Stomach (tissue), 4 donors: ENCODE data around the gene PPP1R3E.

Experiments
- POLR2A ChIP-seq, 4 donors: fragments of 450-650 bp; IDR thresholded peaks; one replicate each; pipeline ENCODE4 v1.6.1; 2016; ENCODE audit warnings: antibody characterized with exemption in 4 of 4, control low read depth in 2 of 4, mild to moderate bottlenecking in 1 of 4, moderate library complexity in 1 of 4
- TF ChIP-seq, protein P1 (sequence below), 7 experiments: fragments of 450-650 bp in 4 of 7; fragments of 200-600 bp in 3 of 7; sonication (generic) in 3 of 7; IDR thresholded peaks; one replicate each; pipeline ENCODE4 v1.5.1; 2016 to 2019; ENCODE audit warnings: antibody characterized with exemption in 7 of 7, control low read depth in 2 of 7, mild to moderate bottlenecking in 1 of 7

DNA sequence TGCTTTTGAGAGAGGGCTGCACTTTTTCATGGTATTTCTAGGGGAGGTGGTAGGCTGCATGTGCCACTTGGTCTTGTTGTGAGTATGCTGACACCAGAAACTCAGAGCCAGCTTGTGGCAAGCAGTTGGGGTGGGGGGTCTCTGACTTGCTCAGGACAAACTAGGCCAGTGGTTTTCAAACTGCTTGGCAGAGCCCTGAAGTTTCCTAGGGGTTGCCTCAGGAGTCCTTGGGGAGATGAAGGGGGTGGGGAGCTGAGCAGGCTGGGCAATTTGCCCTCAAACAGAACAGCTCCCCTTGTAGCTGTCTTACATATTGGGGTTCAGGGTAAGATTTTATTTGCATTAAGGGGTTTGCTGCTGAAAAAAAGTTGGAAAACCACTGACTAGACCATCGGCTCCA lies 7.9 kb upstream of the PPP1R3E start:
- TF ChIP-seq, protein P1, sequence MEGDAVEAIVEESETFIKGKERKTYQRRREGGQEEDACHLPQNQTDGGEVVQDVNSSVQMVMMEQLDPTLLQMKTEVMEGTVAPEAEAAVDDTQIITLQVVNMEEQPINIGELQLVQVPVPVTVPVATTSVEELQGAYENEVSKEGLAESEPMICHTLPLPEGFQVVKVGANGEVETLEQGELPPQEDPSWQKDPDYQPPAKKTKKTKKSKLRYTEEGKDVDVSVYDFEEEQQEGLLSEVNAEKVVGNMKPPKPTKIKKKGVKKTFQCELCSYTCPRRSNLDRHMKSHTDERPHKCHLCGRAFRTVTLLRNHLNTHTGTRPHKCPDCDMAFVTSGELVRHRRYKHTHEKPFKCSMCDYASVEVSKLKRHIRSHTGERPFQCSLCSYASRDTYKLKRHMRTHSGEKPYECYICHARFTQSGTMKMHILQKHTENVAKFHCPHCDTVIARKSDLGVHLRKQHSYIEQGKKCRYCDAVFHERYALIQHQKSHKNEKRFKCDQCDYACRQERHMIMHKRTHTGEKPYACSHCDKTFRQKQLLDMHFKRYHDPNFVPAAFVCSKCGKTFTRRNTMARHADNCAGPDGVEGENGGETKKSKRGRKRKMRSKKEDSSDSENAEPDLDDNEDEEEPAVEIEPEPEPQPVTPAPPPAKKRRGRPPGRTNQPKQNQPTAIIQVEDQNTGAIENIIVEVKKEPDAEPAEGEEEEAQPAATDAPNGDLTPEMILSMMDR (IDR thresholded peaks at IDR 0.05) = no peak
- no peak for TF ChIP-seq POLR2A (IDR thresholded peaks at IDR 0.05)
